Fibroblast of the conjunctiva (primary cell): ENCODE measurements around the gene OR10AG1.

ENCODE experiments used
- DNase-seq: peaks from one replicate; pipeline ENCODE4 v3.0.0-alpha.2; 2010; ENCODE audit warnings: low read depth

OR10AG1 gene, protein sequence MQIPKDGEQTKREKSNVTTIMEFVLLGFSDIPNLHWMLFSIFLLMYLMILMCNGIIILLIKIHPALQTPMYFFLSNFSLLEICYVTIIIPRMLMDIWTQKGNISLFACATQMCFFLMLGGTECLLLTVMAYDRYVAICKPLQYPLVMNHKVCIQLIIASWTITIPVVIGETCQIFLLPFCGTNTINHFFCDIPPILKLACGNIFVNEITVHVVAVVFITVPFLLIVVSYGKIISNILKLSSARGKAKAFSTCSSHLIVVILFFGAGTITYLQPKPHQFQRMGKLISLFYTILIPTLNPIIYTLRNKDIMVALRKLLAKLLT

DNA sequence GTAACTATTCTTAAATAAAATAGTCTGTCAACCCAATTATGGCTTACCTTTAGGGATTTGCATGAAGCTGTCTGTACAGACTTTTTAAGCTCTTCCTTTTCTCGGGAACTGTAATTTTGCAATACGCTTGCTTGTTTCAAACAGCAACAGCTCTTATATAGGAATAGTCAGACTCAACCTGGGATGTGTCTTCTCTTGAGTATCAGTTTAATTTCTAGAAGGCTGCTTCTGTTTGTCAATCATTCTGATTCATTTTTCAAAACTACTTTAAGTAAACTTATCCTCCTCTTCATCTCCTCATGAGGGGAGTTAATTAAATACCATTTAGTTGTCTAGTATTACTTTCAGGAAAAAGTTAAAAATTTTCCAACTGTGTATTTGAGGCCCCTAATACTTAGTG, at the start of gene OR10AG1:
Gene OR10AG1, minus strand, starts transcription at position 101 of the 400 bp plus-strand sequence. Its CDS starts 38 bp downstream, at position 63.
- DNase-seq: no peak

DNA sequence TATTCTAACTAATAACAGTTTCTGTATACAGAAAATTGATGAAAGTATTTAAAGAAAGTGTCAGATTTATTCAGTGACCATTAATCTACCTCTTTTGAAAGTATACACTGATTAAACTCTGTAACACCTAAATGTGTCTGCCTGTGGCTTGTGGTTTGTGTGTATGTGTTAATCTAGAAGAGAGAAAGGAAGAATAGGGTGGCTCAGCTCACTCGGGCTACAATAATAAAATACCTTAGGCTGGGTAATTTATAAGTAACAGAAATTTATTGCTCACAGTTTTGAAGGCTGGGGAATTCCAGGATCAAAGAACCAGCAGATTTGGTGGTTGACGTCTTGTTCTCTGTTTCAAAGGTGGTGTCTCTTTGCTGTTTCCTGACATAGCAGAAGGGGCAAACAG, 44.1 kb upstream of the OR10AG1 start:
- DNase-seq: no peak

DNA sequence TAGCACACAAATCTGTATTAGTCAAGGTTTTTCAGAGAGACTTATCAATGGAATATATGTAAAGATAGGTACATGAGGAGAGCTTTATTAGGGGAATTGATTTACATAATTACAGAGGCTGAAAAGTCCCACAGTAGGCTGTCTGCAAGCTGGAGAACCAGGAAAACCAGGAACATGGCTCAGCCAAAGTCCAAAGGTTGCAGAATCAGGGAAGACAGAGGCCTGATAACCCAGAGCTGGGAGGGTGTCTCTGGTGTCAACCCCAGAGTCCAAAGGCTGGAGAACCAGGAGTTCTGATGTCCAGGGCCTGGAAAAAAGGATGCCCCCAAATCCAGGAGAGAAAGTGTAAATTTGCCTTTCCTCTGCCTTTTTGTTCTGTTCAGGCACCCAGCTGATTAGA, 41.0 kb upstream of the OR10AG1 start:
- no peak for DNase-seq

DNA sequence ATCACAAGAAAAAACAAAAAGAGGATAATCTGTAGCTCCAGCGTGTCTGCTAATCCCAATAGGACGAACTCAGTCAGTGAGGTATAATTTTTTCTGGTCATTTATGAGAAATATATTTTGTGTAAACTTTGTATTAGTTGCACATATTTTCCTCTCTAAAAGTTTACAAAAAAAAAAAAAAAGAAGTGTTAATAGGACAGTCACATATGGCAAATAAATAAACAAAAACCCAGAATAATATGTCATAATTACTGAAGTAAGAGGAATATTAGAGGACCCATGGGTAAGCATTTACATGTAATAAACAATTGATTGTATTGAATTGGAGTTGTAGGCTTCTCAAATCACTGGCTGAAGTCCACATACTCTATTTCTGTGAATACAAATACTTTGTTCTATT, 24.8 kb upstream of the OR10AG1 start, which contains the start of gene OR5F1:
Gene OR5F1, minus strand, starts transcription at position 101 of the 400 bp plus-strand sequence. Its CDS starts 0 bp downstream, at position 101.
- no peak for DNase-seq

DNA sequence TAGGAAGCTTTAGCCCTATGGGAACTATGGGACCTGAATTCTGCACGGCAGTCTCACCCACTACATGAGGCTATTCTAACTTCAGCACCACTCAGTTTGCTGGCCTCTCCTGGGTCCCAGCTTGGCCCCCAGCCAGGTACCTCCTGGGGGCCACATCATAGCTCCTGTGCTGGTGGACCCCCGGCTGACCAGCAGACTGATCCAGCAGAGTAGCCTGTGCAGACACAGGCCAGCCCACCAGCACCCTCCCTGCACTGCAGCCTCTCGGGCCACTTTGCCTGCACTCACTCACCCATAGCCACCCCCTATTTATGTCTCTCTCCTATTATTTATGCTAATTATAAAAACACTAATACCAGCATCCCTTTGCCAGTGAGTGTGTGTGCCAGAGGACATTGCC, 1.2 kb upstream of the OR10AG1 start:
- no peak for DNase-seq

DNA sequence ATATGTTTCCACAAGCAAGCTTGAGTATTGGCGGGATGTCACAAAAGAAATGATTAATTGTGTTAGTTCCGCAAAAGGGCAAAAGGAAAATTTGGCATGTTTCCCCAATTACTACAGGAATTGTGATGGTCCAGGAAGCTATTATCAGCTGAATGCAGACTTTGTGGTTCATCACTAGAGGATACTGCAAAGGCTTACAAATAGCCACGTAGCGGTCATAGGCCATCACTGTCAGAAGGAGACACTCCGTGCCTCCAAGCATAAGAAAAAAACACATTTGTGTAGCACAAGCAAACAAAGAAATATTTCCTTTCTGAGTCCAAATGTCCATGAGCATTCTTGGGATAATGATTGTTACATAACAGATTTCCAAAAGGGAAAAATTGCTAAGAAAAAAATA, 1.8 kb downstream of the OR10AG1 start:
- DNase-seq: no peak

DNA sequence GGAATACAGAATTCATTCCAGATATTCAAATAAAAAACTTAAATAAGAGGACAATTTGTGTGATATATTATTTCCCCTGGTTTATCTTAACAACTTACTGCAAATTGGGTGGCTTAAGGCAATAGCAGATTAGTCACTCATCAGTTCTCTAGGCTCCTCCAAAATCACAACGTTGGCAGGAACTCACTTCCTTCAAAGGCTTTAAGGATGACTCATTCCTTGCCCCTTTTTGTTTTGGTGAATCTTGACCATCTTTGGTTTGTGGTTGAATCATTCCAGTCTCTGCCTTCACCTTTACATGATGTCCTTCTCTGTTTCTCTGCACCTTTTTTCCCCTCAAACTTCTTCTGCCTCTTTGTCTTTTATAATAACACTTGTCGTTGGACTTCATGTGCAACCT, 3.4 kb downstream of the OR10AG1 start:
- DNase-seq: no peak

DNA sequence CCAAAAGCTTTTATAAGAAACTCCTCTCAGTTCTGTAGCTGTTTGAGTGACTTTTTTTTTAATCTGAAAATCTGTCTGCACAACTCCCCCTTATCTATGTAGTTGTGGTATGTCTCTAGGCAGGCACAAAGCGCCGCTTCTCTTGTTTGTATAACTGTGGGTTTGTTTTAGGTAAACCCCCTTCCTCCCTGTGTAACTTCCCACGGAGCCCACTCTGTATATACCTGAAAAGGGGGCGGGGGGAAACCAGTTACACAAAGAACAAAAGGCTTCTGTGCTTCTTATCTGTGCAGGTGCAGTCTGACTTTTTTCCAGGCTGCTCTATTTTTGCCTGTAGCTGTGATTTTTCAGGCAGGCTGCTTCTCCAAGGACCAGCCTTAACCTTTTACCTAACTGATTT, 13.2 kb downstream of the OR10AG1 start:
- DNase-seq: no peak

DNA sequence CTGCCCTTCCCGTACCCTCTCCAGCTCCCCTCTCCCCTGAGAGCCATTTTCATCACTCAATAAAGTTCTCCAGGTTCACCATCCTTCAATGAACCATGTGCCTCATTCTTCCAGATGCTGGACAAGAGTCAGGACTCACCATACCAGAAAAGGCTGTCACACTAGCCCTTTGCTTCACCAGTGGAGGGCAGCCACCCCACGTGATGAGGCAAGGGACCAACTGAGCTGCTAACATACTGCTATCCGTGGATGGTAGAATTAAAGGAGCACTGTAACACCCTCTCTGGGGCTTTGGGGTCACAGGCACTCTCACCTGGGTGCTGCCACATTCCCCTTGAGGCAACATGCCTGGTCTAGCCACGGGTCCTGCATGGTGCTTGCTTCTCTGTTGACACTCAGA, 20.4 kb downstream of the OR10AG1 start:
- no peak for DNase-seq

DNA sequence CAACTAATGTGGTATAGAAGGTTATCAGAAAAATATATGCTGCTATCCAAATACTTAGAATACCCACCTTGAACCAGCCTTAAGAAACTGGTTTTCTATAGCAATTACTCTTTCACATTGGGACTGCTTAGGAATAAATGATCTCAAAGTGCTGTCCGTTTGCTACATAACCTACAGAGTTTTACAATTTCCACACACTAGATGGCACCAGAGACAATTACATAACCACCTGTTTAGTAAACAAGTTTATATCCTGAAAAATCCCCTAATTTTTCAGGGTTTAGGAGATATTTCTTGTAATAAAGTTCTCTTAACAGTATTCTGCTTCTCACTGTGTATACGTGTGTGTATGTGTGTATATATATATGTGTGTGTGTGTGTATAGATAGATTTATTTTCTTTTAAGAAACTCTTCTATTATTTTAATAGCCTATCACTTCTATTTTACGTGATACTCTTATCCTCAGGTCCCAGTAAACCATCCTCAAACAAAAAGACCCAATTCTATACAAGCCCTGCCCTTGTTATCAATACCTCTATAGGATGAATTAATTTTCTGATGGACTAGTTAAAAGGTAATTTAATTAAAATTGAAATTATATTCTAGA, 26.9 kb downstream of the OR10AG1 start:
- no peak for DNase-seq

DNA sequence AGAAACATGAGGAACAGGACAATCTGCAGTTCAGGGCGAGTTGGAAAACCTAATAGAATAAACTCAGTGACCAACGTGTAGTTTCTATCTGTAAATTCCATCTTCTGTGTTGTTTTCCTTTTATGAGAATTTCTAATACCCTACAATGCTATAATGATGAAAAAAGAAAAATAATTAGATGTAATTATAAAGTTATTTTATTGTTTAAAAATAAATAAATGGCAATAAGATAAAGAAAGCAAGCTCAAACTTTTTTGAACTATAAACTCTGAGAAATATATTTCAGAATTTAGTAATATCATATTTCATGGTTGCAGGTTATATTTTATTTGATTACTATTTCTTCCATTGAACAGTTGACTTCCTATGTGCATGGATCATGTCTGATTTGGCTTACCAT, 33.4 kb downstream of the OR10AG1 start, which contains the start of gene OR5I1:
Gene OR5I1, minus strand, starts transcription at position 101 of the 400 bp plus-strand sequence. Its CDS starts 0 bp downstream, at position 101.
- no peak for DNase-seq

DNA sequence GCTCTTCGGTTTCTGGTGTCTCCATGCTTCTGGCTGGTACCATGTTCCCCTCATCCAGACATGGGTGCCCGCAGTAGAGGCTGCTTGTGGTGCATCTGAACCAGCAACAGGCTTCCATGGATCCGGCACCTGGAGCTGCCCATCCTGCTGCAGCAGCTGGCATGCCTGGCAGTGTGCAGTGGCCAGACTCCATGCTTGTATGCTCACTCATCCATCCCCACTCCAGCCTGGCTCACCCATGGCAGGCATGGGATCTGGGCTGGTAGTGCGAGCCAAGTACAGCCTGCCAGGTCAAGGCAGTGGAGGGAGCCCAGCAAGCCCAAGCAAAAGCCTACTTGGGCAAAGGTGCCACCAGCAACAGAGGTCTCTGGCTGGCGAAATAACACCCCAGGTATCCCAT, 49.2 kb downstream of the OR10AG1 start:
- DNase-seq: no peak
